Endothelial cell (in vitro differentiated cells): ENCODE measurements around the gene RING1. TPM values are rescaled to one million over a fixed set of nuclear protein-coding genes. Genes with fewer than 3 reads are reported as not detected.
A peak's percentile ranks its signal among the peaks of the same experiment; 100 is the strongest.

ENCODE experiments used
- DNase-seq: peaks from one replicate; pipeline ENCODE4 v3.0.0; 2021; ENCODE audit warnings: low spot score
- H3K27ac Mint-ChIP-seq: one replicate; pipeline ENCODE4 v1.8.0; 2021; ENCODE audit warnings: mixed read lengths, inconsistent platforms; ENCODE audit not compliant: unreplicated experiment
- H3K27me3 Mint-ChIP-seq: one replicate; pipeline ENCODE4 v1.8.0; 2021; ENCODE audit warnings: mild to moderate bottlenecking, moderate library complexity, mixed read lengths, inconsistent platforms; ENCODE audit not compliant: unreplicated experiment
- H3K36me3 Mint-ChIP-seq: one replicate; pipeline ENCODE4 v1.8.0; 2021; ENCODE audit warnings: mild to moderate bottlenecking, low read depth, mixed read lengths, inconsistent platforms; ENCODE audit not compliant: unreplicated experiment
- H3K4me1 Mint-ChIP-seq: one replicate; pipeline ENCODE4 v1.8.0; 2021; ENCODE audit warnings: mild to moderate bottlenecking, mixed read lengths, inconsistent platforms; ENCODE audit not compliant: unreplicated experiment
- H3K4me3 Mint-ChIP-seq: one replicate; pipeline ENCODE4 v1.8.0; 2021; ENCODE audit warnings: mild to moderate bottlenecking, mixed read lengths, inconsistent platforms; ENCODE audit not compliant: unreplicated experiment
- H3K9me3 Mint-ChIP-seq: one replicate; pipeline ENCODE4 v1.8.0; 2021; ENCODE audit warnings: mixed read lengths, inconsistent platforms; ENCODE audit not compliant: unreplicated experiment
- total RNA-seq: library from RNA; stranded (reverse); fragmentation: NEBNext Ultra II Directional; extraction: Animal tissue kit (Norgen Biotek cat#: 25700); gene quantifications from one replicate; pipeline ENCODE4 v1.2.1, GENCODE V29; 2021; ENCODE audit not compliant: unreplicated experiment
- TF ChIP-seq, protein P1 (sequence below): fragments of 200-600 bp; sonication (generic); IDR thresholded peaks from one replicate; pipeline ENCODE4 v1.5.0; 2021; ENCODE audit warnings: antibody characterized with exemption; ENCODE audit not compliant: unreplicated experiment

RING1 gene
- total RNA-seq, 1 donor from 2014 or later = 19.6 TPM

DNA sequence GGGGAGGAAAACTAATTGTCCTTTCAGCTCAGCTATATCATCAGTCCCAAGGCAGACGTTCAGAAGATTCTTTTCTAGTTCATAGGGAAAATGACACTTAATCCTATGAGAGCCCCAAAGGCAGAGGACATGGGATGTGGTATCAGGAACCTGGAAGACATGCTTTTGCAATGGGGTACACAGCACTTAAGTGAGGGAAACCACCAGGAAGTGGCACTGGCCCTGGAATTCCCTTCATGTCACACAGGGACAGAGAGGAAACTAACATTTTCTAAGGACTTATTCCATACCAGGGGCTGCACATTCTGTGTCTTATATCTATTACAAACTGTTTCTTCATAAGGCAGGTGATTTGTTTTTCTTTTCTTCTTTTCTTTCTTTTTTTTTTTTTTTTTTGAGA lies 35.2 kb downstream of the RING1 start:
- Mint-ChIP-seq H3K27ac (no peak overlapping the region), H3K4me3 (no peak overlapping the region), H3K9me3 (no peaks in the 10 kb centered on the region), H3K27me3 (peaks cover 5% of the 10 kb centered on the region), H3K36me3 (no peaks in the 10 kb centered on the region), H3K4me1 (peaks cover 8% of the 10 kb centered on the region)
- DNase-seq = no peak
- TF ChIP-seq, protein P1, sequence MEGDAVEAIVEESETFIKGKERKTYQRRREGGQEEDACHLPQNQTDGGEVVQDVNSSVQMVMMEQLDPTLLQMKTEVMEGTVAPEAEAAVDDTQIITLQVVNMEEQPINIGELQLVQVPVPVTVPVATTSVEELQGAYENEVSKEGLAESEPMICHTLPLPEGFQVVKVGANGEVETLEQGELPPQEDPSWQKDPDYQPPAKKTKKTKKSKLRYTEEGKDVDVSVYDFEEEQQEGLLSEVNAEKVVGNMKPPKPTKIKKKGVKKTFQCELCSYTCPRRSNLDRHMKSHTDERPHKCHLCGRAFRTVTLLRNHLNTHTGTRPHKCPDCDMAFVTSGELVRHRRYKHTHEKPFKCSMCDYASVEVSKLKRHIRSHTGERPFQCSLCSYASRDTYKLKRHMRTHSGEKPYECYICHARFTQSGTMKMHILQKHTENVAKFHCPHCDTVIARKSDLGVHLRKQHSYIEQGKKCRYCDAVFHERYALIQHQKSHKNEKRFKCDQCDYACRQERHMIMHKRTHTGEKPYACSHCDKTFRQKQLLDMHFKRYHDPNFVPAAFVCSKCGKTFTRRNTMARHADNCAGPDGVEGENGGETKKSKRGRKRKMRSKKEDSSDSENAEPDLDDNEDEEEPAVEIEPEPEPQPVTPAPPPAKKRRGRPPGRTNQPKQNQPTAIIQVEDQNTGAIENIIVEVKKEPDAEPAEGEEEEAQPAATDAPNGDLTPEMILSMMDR = no peak

- TF ChIP-seq, protein P1 = peak; percentile 80
- H3K4me1 Mint-ChIP-seq = peaks cover 24% of the 10 kb centered on the region
- peaks cover 4% of the 10 kb centered on the region for H3K27me3 Mint-ChIP-seq
- peak overlapping the region; percentile 86 for H3K4me3 Mint-ChIP-seq
- DNase-seq = peak; percentile 92
- peaks cover 13% of the 10 kb centered on the region for H3K36me3 Mint-ChIP-seq
- peak overlapping the region; percentile 57 for H3K27ac Mint-ChIP-seq
- no peaks in the 10 kb centered on the region for H3K9me3 Mint-ChIP-seq
Observed at GRCh38 chr6:33247977-33248642, 39.8 kb downstream of the RING1 start.

DNA sequence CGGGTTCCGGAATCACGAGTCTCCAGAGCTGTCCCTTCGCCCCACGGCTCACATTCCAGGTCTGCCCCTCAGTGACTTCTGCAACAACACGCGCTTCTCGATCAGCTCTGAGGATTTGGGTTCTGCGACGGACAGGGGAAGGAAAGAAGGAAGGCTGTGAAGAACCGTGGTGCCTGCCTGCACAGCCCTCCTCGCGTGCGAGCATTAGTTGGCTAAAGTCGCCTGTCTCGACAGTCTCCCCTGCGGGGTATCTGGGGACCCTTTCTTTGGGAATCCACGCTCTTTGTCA lies 40.3 kb downstream of the RING1 start:
- peaks cover 4% of the 10 kb centered on the region for H3K27me3 Mint-ChIP-seq
- H3K9me3 Mint-ChIP-seq = no peaks in the 10 kb centered on the region
- peaks cover 13% of the 10 kb centered on the region for H3K36me3 Mint-ChIP-seq
- no peak for DNase-seq
- H3K27ac Mint-ChIP-seq = peak overlapping the region; percentile 57
- TF ChIP-seq, protein P1 = no peak
- peak overlapping the region; percentile 86 for H3K4me3 Mint-ChIP-seq
- peaks cover 24% of the 10 kb centered on the region for H3K4me1 Mint-ChIP-seq

DNA sequence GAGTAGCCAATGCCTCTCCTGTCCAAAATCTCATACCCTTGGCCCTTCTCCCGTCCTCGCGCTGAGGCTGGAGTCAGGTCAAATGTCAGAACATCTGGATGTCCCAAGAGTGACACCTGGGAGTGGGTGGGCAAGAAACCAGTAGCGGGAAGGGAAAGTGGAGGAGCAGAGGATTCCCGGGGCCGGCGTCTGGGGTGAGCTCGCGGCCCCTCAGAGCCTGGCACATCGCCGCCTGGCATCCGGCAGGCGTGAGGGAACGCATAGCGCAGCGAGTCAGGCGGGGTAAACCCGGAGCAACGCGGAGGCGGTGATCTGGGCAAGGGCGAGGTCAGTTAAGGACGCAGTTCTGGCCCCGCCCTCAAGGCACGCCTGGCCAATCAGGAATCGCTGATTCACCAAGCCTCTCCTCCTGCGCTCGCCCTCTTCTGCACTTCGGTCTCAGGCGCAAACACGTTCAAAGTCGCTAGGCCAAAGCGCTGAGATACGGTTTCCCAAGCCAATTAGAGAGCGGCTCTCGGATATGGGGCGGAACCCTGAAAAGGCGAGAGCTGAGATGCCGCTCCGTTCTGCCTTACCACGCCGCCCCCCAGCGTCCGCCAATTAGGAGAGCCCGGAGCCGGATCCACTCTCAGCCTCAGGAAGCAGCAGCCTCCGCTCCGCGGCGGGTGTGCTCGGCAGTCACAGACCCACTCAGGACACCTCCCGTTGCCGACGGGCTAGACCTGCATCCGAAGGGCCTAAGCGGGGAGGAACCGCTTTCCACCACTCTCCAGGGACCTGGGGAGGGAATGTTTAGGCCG lies 40.8 kb downstream of the RING1 start:
- peak; percentile 91 for DNase-seq
- H3K9me3 Mint-ChIP-seq = no peaks in the 10 kb centered on the region

More for the DNA sequence above, 40.8 kb downstream of the RING1 start:
- H3K27ac Mint-ChIP-seq = peak overlapping the region; percentile 79
- peak overlapping the region; percentile 86 for H3K4me3 Mint-ChIP-seq
- H3K4me1 Mint-ChIP-seq = peaks cover 24% of the 10 kb centered on the region
- TF ChIP-seq, protein P1 = no peak
- peaks cover 4% of the 10 kb centered on the region for H3K27me3 Mint-ChIP-seq
- peaks cover 13% of the 10 kb centered on the region for H3K36me3 Mint-ChIP-seq
